ENCODE measurements around the gene CUZD1. TPM values are rescaled to one million over a fixed set of nuclear protein-coding genes. Genes with fewer than 3 reads are reported as not detected.

CUZD1 gene
- total and polyA plus RNA-seq, 8 donors = 0.73 to 2.7 (median 2.0) TPM

DNA sequence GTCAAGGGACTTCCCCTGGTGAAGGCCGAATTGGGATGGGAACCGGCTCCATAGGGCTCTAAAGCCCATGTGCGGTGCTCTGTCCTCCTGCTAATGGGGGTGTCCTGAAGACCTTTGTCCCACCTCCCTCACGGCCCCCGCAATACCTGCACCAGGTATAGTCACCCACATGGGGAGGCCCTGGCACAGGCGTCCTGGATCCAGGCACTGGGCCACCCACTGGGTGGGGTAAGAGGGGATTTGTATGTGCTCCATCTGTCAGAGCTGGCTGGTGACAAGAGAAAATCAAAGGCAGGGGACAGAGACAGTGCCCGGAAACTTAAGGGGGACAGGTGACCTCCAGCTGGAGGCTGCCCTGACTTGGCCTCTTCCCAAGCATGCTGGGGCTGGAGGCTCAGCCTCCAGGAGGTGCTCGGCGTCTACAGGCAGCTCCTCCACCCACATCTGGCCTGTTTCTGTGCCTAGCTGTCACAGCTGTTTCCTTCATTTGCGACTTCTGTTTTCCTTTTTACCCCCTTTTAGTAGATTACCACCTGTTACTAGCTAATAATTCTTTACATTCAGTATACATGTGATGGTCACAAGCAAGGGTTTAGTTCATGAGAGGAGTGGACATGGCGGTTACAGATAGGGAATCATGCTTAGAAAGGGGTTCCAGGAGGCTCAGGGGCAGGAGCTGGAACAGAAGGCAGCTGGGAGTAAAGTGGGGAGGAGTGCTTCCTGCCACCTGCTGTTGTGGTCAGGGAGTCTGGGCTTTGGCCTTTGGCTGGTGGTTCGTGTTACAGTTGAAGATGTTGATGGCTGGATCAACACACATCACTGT, 2.3 kb upstream of the CUZD1 start:
- ATAC-seq (no peak), DNase-seq (no peak)
- TF ChIP-seq, protein P1, sequence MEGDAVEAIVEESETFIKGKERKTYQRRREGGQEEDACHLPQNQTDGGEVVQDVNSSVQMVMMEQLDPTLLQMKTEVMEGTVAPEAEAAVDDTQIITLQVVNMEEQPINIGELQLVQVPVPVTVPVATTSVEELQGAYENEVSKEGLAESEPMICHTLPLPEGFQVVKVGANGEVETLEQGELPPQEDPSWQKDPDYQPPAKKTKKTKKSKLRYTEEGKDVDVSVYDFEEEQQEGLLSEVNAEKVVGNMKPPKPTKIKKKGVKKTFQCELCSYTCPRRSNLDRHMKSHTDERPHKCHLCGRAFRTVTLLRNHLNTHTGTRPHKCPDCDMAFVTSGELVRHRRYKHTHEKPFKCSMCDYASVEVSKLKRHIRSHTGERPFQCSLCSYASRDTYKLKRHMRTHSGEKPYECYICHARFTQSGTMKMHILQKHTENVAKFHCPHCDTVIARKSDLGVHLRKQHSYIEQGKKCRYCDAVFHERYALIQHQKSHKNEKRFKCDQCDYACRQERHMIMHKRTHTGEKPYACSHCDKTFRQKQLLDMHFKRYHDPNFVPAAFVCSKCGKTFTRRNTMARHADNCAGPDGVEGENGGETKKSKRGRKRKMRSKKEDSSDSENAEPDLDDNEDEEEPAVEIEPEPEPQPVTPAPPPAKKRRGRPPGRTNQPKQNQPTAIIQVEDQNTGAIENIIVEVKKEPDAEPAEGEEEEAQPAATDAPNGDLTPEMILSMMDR (IDR thresholded peaks at IDR 0.05) = no peak
- H3K9me3 ChIP-seq = peaks cover 0 to 3% of the 10 kb centered on the region in 2 donors
- no peak overlapping the region for H3K4me3 ChIP-seq
- H3K27ac ChIP-seq = no peak overlapping the region
- H3K27me3 ChIP-seq = no peaks in the 10 kb centered on the region
- intact Hi-C loops (cut with DNase I) = no loop called here
- no peaks in the 10 kb centered on the region for H3K4me1 ChIP-seq
- peaks cover 0 to 4% of the 10 kb centered on the region in 2 donors for H3K36me3 ChIP-seq

GRCh38 chr10:122844146-122844545, 1.5 kb downstream of the CUZD1 start:
- DNase-seq = no peak
- Histone ChIP-seq H3K9me3 (peaks cover 0 to 3% of the 10 kb centered on the region in 2 donors), H3K36me3 (peaks cover 0 to 4% of the 10 kb centered on the region in 2 donors), H3K27ac (no peak overlapping the region), H3K27me3 (no peaks in the 10 kb centered on the region), H3K4me3 (no peak overlapping the region), H3K4me1 (no peaks in the 10 kb centered on the region)
- intact Hi-C loops (cut with DNase I) = no loop called here
- no peak for ATAC-seq
- TF ChIP-seq, protein P1 (IDR thresholded peaks at IDR 0.05) = no peak

- intact Hi-C loops (cut with DNase I) = no loop called here
These were observed 4.1 kb downstream of the CUZD1 start for GRCh38 chr10:122841569-122841968.

DNA sequence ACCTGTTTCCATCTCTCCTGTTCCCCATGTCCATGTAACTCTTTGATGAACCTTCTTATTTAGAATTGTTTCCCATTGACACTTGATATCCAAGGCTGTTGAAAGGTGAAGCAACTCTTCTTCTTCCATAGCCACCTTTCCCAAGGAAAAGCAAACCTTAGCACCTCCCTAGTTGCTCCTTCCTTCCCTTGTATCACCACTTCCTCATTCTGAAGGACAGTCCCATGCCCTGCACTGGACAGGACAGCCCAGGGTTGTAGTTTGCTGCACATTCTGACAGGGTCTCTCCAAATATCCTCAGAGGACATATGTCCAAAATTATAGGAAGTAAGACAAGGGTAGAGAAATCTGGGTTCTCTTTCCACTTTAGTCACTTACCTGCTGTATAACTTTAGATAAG, 6.2 kb downstream of the CUZD1 start:
- ATAC-seq (no peak), DNase-seq (no peak)
- TF ChIP-seq, protein P1 (IDR thresholded peaks at IDR 0.05) = no peak
- H3K36me3 ChIP-seq = peaks cover 0 to 11% of the 10 kb centered on the region in 2 donors
- intact Hi-C loops (cut with DNase I) = no loop called here
- no peak overlapping the region for H3K4me3 ChIP-seq
- no peaks in the 10 kb centered on the region for H3K27me3 ChIP-seq
- H3K4me1 ChIP-seq = no peaks in the 10 kb centered on the region
- H3K9me3 ChIP-seq = peaks cover 0 to 3% of the 10 kb centered on the region in 2 donors
- no peak overlapping the region for H3K27ac ChIP-seq

More at GRCh38 chr10:122841569-122841968, 4.1 kb downstream of the CUZD1 start:
- DNase-seq (no peak), ATAC-seq (no peak)
- no peaks in the 10 kb centered on the region for H3K4me1 ChIP-seq
- H3K27me3 ChIP-seq = no peaks in the 10 kb centered on the region
- H3K36me3 ChIP-seq = peaks cover 0 to 10% of the 10 kb centered on the region in 2 donors
- no peak overlapping the region for H3K27ac ChIP-seq
- TF ChIP-seq, protein P1 (IDR thresholded peaks at IDR 0.05) = no peak
- peaks cover 0 to 3% of the 10 kb centered on the region in 2 donors for H3K9me3 ChIP-seq
- H3K4me3 ChIP-seq = no peak overlapping the region

DNA sequence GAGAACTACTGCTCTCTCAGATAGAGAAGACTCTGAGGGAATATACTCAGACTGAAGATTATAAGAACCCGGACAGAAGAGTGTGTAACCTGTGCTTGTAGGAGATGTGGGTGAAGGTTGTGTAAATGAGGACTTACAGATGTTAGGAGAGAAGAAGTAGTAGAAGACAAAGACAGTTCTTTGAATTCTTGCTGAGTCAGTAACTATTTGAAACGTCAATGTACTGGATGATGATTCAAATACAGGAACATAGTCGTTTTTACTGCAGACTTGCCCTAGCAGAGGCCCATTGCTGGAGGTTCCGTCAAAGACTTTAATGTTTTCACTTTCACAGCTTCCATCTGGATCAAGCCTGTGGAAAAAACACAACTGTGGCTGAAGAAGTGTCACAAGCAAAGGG, 6.8 kb downstream of the CUZD1 start:
- Histone ChIP-seq H3K27ac (no peak overlapping the region), H3K4me3 (no peak overlapping the region), H3K36me3 (peaks cover 0 to 12% of the 10 kb centered on the region in 2 donors), H3K4me1 (no peaks in the 10 kb centered on the region), H3K9me3 (peaks cover 0 to 3% of the 10 kb centered on the region in 2 donors), H3K27me3 (no peaks in the 10 kb centered on the region)
- no peak for DNase-seq
- TF ChIP-seq, protein P1 (IDR thresholded peaks at IDR 0.05) = no peak
- no peak for ATAC-seq
- intact Hi-C loops (cut with DNase I) = no loop called here

Measured in left lung (tissue), 10 donors.